GM12878 (cell line): ENCODE results near the gene PPIL6.

ENCODE experiments used
- BCL11A ChIP-seq: IDR thresholded peaks from 2 replicates; pipeline ENCODE4 v1.6.1; 2011; ENCODE audit warnings: low read depth, low read length
- CREM ChIP-seq: IDR thresholded peaks from 2 replicates; pipeline ENCODE4 v1.6.1; 2014; ENCODE audit warnings: antibody characterized with exemption, low read depth
- DPF2 ChIP-seq: fragments of 450-650 bp; IDR thresholded peaks from 2 replicates; pipeline ENCODE4 v1.6.1; 2017; ENCODE audit warnings: mild to moderate bottlenecking
- ESRRA ChIP-seq: IDR thresholded peaks from 2 replicates; pipeline ENCODE4 v1.6.1; 2012; ENCODE audit warnings: mild to moderate bottlenecking, low read length, improper control_type of control experiment
- EZH2 ChIP-seq: IDR thresholded peaks from 2 replicates; pipeline ENCODE4 v1.6.1; 2012; ENCODE audit warnings: low read depth, mild to moderate bottlenecking, control low read depth, inconsistent platforms, low read length, borderline replicate concordance; ENCODE audit not compliant: control insufficient read depth
- HDAC2 ChIP-seq: fragments of 200-600 bp; sonication (generic); IDR thresholded peaks from 2 replicates; pipeline ENCODE4 v1.6.1; 2017
- SREBF1 ChIP-seq: IDR thresholded peaks from 2 replicates; pipeline ENCODE4 v1.6.1; 2012; ENCODE audit warnings: mild to moderate bottlenecking, low read length
- USF2 ChIP-seq: IDR thresholded peaks from 2 replicates; pipeline ENCODE4 v1.6.1; 2011; ENCODE audit warnings: low read depth, low read length, improper control_type of control experiment, borderline replicate concordance
- TF ChIP-seq, protein P1 (sequence below), 3 experiments: IDR thresholded peaks in 2 of 3; conservative IDR thresholded peaks in 1 of 3; 2 replicates each; pipeline ENCODE4 v1.5.1; 2011; ENCODE audit warnings: low read depth in 3 of 3, low read length in 3 of 3, mild to moderate bottlenecking in 3 of 3, control low read depth in 2 of 3, moderate library complexity in 2 of 3, inconsistent platforms in 1 of 3, mixed read lengths in 1 of 3; ENCODE audit not compliant: control insufficient read depth in 2 of 3, insufficient read depth in 1 of 3; ENCODE audit errors: extremely low read depth in 1 of 3
- TF ChIP-seq, protein P2 (sequence below): fragments of 450-650 bp; IDR thresholded peaks from 2 replicates; pipeline ENCODE4 v1.6.1; 2014; ENCODE audit warnings: mild to moderate bottlenecking

- TF ChIP-seq SREBF1 (no peak), DPF2 (no peak), CREM (no peak), USF2 (no peak), HDAC2 (no peak), ESRRA (no peak), EZH2 (no peak), BCL11A (no peak)
- TF ChIP-seq, protein P1, sequence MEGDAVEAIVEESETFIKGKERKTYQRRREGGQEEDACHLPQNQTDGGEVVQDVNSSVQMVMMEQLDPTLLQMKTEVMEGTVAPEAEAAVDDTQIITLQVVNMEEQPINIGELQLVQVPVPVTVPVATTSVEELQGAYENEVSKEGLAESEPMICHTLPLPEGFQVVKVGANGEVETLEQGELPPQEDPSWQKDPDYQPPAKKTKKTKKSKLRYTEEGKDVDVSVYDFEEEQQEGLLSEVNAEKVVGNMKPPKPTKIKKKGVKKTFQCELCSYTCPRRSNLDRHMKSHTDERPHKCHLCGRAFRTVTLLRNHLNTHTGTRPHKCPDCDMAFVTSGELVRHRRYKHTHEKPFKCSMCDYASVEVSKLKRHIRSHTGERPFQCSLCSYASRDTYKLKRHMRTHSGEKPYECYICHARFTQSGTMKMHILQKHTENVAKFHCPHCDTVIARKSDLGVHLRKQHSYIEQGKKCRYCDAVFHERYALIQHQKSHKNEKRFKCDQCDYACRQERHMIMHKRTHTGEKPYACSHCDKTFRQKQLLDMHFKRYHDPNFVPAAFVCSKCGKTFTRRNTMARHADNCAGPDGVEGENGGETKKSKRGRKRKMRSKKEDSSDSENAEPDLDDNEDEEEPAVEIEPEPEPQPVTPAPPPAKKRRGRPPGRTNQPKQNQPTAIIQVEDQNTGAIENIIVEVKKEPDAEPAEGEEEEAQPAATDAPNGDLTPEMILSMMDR (IDR thresholded peaks at IDR 0.05 in 2 of 3, conservative IDR thresholded peaks at IDR 0.05 in 1 of 3; ENCODE audit: control insufficient read depth in 2 of 3, extremely low read depth in 1 of 3, insufficient read depth in 1 of 3, low read depth in 3 of 3, low read length in 3 of 3): no peak
- TF ChIP-seq, protein P2, sequence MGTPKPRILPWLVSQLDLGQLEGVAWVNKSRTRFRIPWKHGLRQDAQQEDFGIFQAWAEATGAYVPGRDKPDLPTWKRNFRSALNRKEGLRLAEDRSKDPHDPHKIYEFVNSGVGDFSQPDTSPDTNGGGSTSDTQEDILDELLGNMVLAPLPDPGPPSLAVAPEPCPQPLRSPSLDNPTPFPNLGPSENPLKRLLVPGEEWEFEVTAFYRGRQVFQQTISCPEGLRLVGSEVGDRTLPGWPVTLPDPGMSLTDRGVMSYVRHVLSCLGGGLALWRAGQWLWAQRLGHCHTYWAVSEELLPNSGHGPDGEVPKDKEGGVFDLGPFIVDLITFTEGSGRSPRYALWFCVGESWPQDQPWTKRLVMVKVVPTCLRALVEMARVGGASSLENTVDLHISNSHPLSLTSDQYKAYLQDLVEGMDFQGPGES: no peak
These were observed 6.0 kb downstream of the PPIL6 start for GRCh38 chr6:109434456-109434855.
